OCI-LY7 (cell line): ENCODE data around the gene CPS1. TPM values are rescaled to one million over a fixed set of nuclear protein-coding genes. Genes with fewer than 3 reads are reported as not detected.

ENCODE experiments used
- BruUV-seq: library from RNA; stranded (reverse); fragments of 400-500 nt; replicated peaks from 2 replicates; lab custom pipeline; 2021; lab: Mats Ljungman, UMichigan
- CTCF ChIA-PET: fragments of 300-600 bp; sonication (Branson Sonifier 250); formaldehyde crosslinking; loops from one replicate; lab custom pipeline; 2022; ENCODE audit warnings: antibody characterized with exemption; ENCODE audit not compliant: unreplicated experiment; lab: Charles Lee
- POLR2A ChIA-PET: fragments of 300-600 bp; sonication (Branson Sonifier 250); formaldehyde crosslinking; loops from one replicate; lab custom pipeline; 2022; ENCODE audit warnings: antibody characterized with exemption; lab: Charles Lee
- DNase-seq: peaks from one replicate; pipeline ENCODE4 v3.0.0-alpha.2; 2015; ENCODE audit warnings: low spot score
- H2AFZ ChIP-seq: fragments of 200-600 bp; sonication (generic), shearing (Covaris generic); 2 replicates; pipeline ENCODE4 v1.6.1; 2014; ENCODE audit warnings: mild to moderate bottlenecking, antibody characterized with exemption, low read length, moderate library complexity
- H3K27ac ChIP-seq: fragments of 200-600 bp; sonication (generic); 2 replicates; pipeline ENCODE4 v1.5.1; 2014; ENCODE audit warnings: mixed run types, low read depth, mild to moderate bottlenecking, moderate library complexity, low read length, inconsistent platforms; ENCODE audit not compliant: poor library complexity, severe bottlenecking
- H3K36me3 ChIP-seq: fragments of 200-600 bp; sonication (generic); 2 replicates; pipeline ENCODE4 v1.6.1; 2014; ENCODE audit warnings: mild to moderate bottlenecking, antibody characterized with exemption, low read length, moderate library complexity, mixed read lengths; ENCODE audit not compliant: insufficient read depth
- H3K4me1 ChIP-seq: fragments of 200-600 bp; sonication (generic); 2 replicates; pipeline ENCODE4 v1.5.1; 2014; ENCODE audit warnings: mild to moderate bottlenecking, low read length; ENCODE audit not compliant: insufficient read depth, poor library complexity, severe bottlenecking
- H3K4me2 ChIP-seq: fragments of 200-600 bp; sonication (generic); 2 replicates; pipeline ENCODE4 v1.6.1; 2014; ENCODE audit warnings: mild to moderate bottlenecking, low read length
- H3K4me3 ChIP-seq: fragments of 200-600 bp; sonication (generic); 2 replicates; pipeline ENCODE4 v1.5.1; 2014; ENCODE audit warnings: mild to moderate bottlenecking, low read depth, low read length; ENCODE audit not compliant: poor library complexity, severe bottlenecking
- H3K79me2 ChIP-seq: fragments of 200-600 bp; sonication (generic); 2 replicates; pipeline ENCODE4 v1.6.1; 2016; ENCODE audit warnings: low read depth, mild to moderate bottlenecking, low read length, moderate library complexity, mixed read lengths; ENCODE audit not compliant: insufficient read depth
- H3K9me2 ChIP-seq: fragments of 200-600 bp; sonication (generic); 2 replicates; pipeline ENCODE4 v1.6.1; 2016; ENCODE audit warnings: mild to moderate bottlenecking, low read length, mixed read lengths; ENCODE audit not compliant: insufficient read depth
- H3K9me3 ChIP-seq: fragments of 200-600 bp; sonication (generic); 2 replicates; pipeline ENCODE4 v1.6.1; 2014; ENCODE audit warnings: mild to moderate bottlenecking, mixed run types, low read length, mixed read lengths
- H4K20me1 ChIP-seq: fragments of 200-600 bp; sonication (generic); 2 replicates; pipeline ENCODE4 v1.6.1; 2014; ENCODE audit warnings: mild to moderate bottlenecking, antibody characterized with exemption, low read length, moderate library complexity, mixed read lengths; ENCODE audit not compliant: insufficient read depth
- EZH2phosphoT487 ChIP-seq: fragments of 200-600 bp; sonication (generic); IDR thresholded peaks from 2 replicates; pipeline ENCODE4 v1.6.1; 2018; ENCODE audit warnings: low read depth, borderline replicate concordance, mild to moderate bottlenecking, mixed run types, antibody characterized with exemption, low read length, moderate library complexity, mixed read lengths
- intact Hi-C: fragments of 100-400 bp; cut with micrococcal nuclease; formaldehyde crosslinking; loops from one replicate; pipeline ENCODE4 v1.10.0; 2022; ENCODE audit not compliant: unreplicated experiment
- total RNA-seq, 2 experiments: library from RNA; depleted of rRNA in 1 of 2; stranded (reverse); fragments of >200 nt in 1 of 2; shearing (Covaris generic) in 1 of 2; gene quantifications; 2 replicates each; pipeline ENCODE4 v1.2.3, GENCODE V29; 2014 to 2022
- TF ChIP-seq, protein P1 (sequence below): fragments of 200-600 bp; sonication (generic); conservative IDR thresholded peaks from 2 replicates; pipeline ENCODE4 v1.5.1; 2014; ENCODE audit warnings: mild to moderate bottlenecking, antibody characterized with exemption, low read length, moderate library complexity, mixed read lengths

The CPS1 gene
- total RNA-seq, 2 experiments from 2014 or later: 0.06 to 0.27 TPM

DNA sequence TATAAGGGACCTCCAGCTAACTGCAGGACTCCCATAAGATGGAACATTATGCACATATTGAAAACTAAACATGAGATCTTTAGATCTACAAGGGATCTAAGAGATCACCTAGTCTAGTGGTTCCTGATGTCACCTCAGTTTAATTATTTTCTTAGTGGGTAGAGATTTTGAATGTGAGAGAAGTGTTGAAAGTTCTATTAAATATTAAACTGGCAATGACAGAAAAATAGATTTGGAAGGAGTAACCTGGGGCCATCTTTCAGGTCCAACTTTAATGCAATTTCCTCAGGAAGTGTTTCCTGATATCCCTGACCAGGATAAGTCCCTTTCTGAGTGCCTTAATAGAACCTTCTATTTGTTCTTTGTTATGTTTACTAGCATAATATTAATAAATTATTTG is 29.1 kb upstream of the CPS1 start:
- no TSS peak for BruUV-seq
- intact Hi-C loops: no loop called here
- Histone ChIP-seq H3K79me2 (no peaks in the 10 kb centered on the region), H3K27ac (no peak overlapping the region), H2AFZ (no peak overlapping the region), H3K4me3 (no peak overlapping the region), H3K9me2 (no peaks in the 10 kb centered on the region), H3K4me2 (no peak overlapping the region), H3K36me3 (no peaks in the 10 kb centered on the region), H3K9me3 (no peaks in the 10 kb centered on the region), H4K20me1 (no peaks in the 10 kb centered on the region), H3K4me1 (no peaks in the 10 kb centered on the region)
- ChIA-PET POLR2A (no interaction called here), CTCF (no interaction called here)
- TF ChIP-seq, protein P1, sequence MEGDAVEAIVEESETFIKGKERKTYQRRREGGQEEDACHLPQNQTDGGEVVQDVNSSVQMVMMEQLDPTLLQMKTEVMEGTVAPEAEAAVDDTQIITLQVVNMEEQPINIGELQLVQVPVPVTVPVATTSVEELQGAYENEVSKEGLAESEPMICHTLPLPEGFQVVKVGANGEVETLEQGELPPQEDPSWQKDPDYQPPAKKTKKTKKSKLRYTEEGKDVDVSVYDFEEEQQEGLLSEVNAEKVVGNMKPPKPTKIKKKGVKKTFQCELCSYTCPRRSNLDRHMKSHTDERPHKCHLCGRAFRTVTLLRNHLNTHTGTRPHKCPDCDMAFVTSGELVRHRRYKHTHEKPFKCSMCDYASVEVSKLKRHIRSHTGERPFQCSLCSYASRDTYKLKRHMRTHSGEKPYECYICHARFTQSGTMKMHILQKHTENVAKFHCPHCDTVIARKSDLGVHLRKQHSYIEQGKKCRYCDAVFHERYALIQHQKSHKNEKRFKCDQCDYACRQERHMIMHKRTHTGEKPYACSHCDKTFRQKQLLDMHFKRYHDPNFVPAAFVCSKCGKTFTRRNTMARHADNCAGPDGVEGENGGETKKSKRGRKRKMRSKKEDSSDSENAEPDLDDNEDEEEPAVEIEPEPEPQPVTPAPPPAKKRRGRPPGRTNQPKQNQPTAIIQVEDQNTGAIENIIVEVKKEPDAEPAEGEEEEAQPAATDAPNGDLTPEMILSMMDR: no peak
- TF ChIP-seq EZH2phosphoT487: no peak
- DNase-seq: no peak

DNA sequence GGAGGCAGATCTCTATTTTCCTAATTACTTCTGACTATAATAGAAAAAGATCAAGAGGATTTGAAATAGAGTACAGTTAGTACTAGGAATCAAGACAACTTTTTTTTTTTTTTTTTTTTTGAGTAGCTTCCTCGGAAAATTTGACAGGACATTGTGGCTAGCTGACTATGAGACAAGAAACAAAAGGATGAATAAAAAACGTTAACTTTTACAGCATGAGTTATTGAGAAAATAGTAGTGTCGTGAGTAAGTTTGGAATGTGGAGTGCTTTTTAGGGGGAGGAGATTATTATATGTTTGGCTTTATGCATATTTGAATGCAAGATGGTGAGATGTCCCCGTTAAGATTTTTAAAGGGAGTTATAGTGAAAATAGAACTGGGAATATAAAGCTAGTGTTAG is 27.7 kb upstream of the CPS1 start:
- Histone ChIP-seq H3K9me2 (no peaks in the 10 kb centered on the region), H3K27ac (no peak overlapping the region), H3K9me3 (no peaks in the 10 kb centered on the region), H3K4me3 (no peak overlapping the region), H3K4me1 (no peaks in the 10 kb centered on the region), H3K4me2 (no peak overlapping the region), H3K36me3 (no peaks in the 10 kb centered on the region), H4K20me1 (no peaks in the 10 kb centered on the region), H2AFZ (no peak overlapping the region), H3K79me2 (no peaks in the 10 kb centered on the region)
- no peak for DNase-seq
- CTCF ChIA-PET: no interaction called here
- TF ChIP-seq, protein P1: no peak
- no peak for TF ChIP-seq EZH2phosphoT487
- intact Hi-C loops: no loop called here
- BruUV-seq: no TSS peak
- POLR2A ChIA-PET: interaction anchor here (0.6 to 1.2 kb wide), 6 partner anchors 26 to 577 kb away, joined by 3 to 6 read pairs (median 4); no protein-coding TSS in a partner anchor

DNA sequence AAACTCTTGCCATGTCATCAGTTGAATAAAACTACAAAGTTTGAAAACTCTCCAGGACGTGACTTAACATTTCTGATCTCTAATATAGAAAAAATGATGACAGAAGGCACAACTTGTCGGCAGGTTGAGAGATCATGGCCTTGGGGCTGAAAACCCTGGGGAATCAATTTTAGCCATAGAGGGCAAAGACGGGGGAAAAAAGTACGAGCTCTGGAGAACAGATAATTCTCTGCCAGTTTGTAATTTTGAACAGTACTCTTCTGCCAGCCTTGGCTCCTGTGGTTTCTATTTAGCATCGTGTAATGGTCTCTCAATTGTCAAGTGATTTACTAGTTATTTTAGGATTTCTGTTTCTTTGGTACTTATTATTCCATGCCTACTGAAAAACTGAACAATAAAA is 25.3 kb upstream of the CPS1 start:
- BruUV-seq: no TSS peak

More for the DNA sequence above, 25.3 kb upstream of the CPS1 start:
- DNase-seq: no peak
- Histone ChIP-seq H3K4me3 (no peak overlapping the region), H3K9me2 (no peaks in the 10 kb centered on the region), H2AFZ (no peak overlapping the region), H3K4me1 (no peaks in the 10 kb centered on the region), H3K27ac (no peak overlapping the region), H3K79me2 (no peaks in the 10 kb centered on the region), H3K4me2 (no peak overlapping the region), H3K36me3 (no peaks in the 10 kb centered on the region), H4K20me1 (no peaks in the 10 kb centered on the region), H3K9me3 (no peaks in the 10 kb centered on the region)
- intact Hi-C loops: no loop called here
- ChIA-PET POLR2A (interaction anchor here (0.5 kb wide), 2 partner anchors 76 to 1204 kb away, joined by 4 to 5 read pairs; no protein-coding TSS in a partner anchor), CTCF (no interaction called here)
- TF ChIP-seq, protein P1: no peak
- TF ChIP-seq EZH2phosphoT487: no peak
